Upper lobe of left lung (tissue), 4 donors: ENCODE results near the gene SPTBN5.

Experiments used
- CTCF ChIP-seq, 6 experiments: fragments of 450-650 bp in 4 of 6; fragments of 200-600 bp in 2 of 6; sonication (generic) in 2 of 6; IDR thresholded peaks; one replicate each; pipeline ENCODE4 v1.5.1; 2016 to 2019; ENCODE audit warnings: antibody characterized with exemption in 6 of 6
- POLR2A ChIP-seq, 4 donors: fragments of 450-650 bp; IDR thresholded peaks; one replicate each; pipeline ENCODE4 v1.5.1; 2016 to 2017; ENCODE audit warnings: antibody characterized with exemption in 4 of 4, mild to moderate bottlenecking in 2 of 4

GRCh38 chr15:41809526-41810220 is 84.2 kb downstream of the SPTBN5 start:
- TF ChIP-seq CTCF (IDR thresholded peaks at IDR 0.05) (no peak), POLR2A (IDR thresholded peaks at IDR 0.05) (no peak)
